H1 (cell line): ENCODE data around the gene NFIX. TPM values are rescaled to one million over a fixed set of nuclear protein-coding genes. Genes with fewer than 3 reads are reported as not detected.
A peak's percentile ranks its signal among the peaks of the same experiment; 100 is the strongest.

ENCODE experiments used
- ASH2L ChIP-seq: fragments of 200-600, 300-600 bp; sonication (generic); IDR thresholded peaks from one replicate; pipeline ENCODE4 v1.7.1; 2017; ENCODE audit warnings: low read length
- BRCA1 ChIP-seq: IDR thresholded peaks from 2 replicates; pipeline ENCODE4 v1.6.1; 2012; ENCODE audit warnings: low read depth, low read length, improper control_type of control experiment
- E2F6 ChIP-seq: IDR thresholded peaks from 2 replicates; pipeline ENCODE4 v1.6.1; 2012; ENCODE audit warnings: inconsistent platforms
- EP300 ChIP-seq, 2 experiments: IDR thresholded peaks; 1 replicate in 1 of 2; 2 replicates in 1 of 2; pipeline ENCODE4 v1.6.1; 2011 to 2012; ENCODE audit warnings: low read depth in 2 of 2, low read length in 2 of 2, mild to moderate bottlenecking in 2 of 2, borderline replicate concordance in 1 of 2, inconsistent platforms in 1 of 2, moderate library complexity in 1 of 2
- EZH2 ChIP-seq: fragments of 200-600 bp; sonication (generic); IDR thresholded peaks from 2 replicates; pipeline ENCODE4 v1.7.1; 2012; ENCODE audit warnings: low read depth, mild to moderate bottlenecking, moderate library complexity, low read length, inconsistent platforms; ENCODE audit not compliant: severe bottlenecking
- FOSL1 ChIP-seq: IDR thresholded peaks from 2 replicates; pipeline ENCODE4 v1.6.1; 2011; ENCODE audit warnings: mild to moderate bottlenecking, low read depth, low read length, moderate library complexity; ENCODE audit not compliant: insufficient read depth
- HDAC6 ChIP-seq: IDR thresholded peaks from one replicate; pipeline ENCODE4 v1.7.1; 2012; ENCODE audit warnings: low read depth, mild to moderate bottlenecking, inconsistent platforms, low read length, moderate library complexity
- NRF1 ChIP-seq: IDR thresholded peaks from 2 replicates; pipeline ENCODE4 v1.6.1; 2011; ENCODE audit warnings: mild to moderate bottlenecking, low read depth, low read length, improper control_type of control experiment
- RBBP5 ChIP-seq: IDR thresholded peaks from 2 replicates; pipeline ENCODE4 v1.7.1; 2012; ENCODE audit warnings: low read depth, mild to moderate bottlenecking, inconsistent platforms, low read length, moderate library complexity, borderline replicate concordance
- SP4 ChIP-seq: IDR thresholded peaks from 2 replicates; pipeline ENCODE4 v1.6.1; 2012; ENCODE audit warnings: low read length, inconsistent platforms
- TAF1 ChIP-seq: IDR thresholded peaks from 2 replicates; pipeline ENCODE4 v1.6.1; 2011; ENCODE audit warnings: mild to moderate bottlenecking, low read depth, low read length
- polyA plus RNA-seq, 7 experiments: library from polyadenylated mRNA; depleted of rRNA in 3 of 7; stranded (reverse) in 5 of 7; unstranded in 2 of 7; fragments of >200 nt in 5 of 7; fragments of 200-250 nt in 2 of 7; gene quantifications; 1 replicate in 5 of 7; 2 replicates in 1 of 7; 4 replicates in 1 of 7; pipeline versions ENCODE4 v1.2.1 to v1.2.3, GENCODE V29; 2011 to 2013; ENCODE audit warnings: missing spikeins in 2 of 7, mixed read lengths in 2 of 7
- total RNA-seq: library from RNA; stranded (reverse); fragmentation: NEBNext Ultra II Directional; extraction: Animal tissue kit (Norgen Biotek cat#: 25700); gene quantifications from 2 replicates; pipeline ENCODE4 v1.2.1, GENCODE V29; 2021

NFIX gene
- total and polyA plus RNA-seq, 2 of the 8 experiments (the other 6 are each of a cell fraction or from before 2014, with no cell fraction given) = 0.03 to 0.20 TPM

GRCh38 chr19:13102666-13103580, 107.6 kb downstream of the NFIX start, which contains the start of gene LYL1 (continued):
- TF ChIP-seq NRF1 = no peak
- TF ChIP-seq FOSL1 = no peak
- TF ChIP-seq RBBP5 = no peak
- no peak for TF ChIP-seq EP300 (IDR thresholded peaks at IDR 0.05; ENCODE audit: borderline replicate concordance in 1 of 2, low read depth in 2 of 2, low read length in 2 of 2)
- TF ChIP-seq ASH2L = no peak
- TF ChIP-seq BRCA1 = no peak
- TF ChIP-seq E2F6 = no peak
- no peak for TF ChIP-seq EZH2
- no peak for TF ChIP-seq HDAC6
- no peak for TF ChIP-seq SP4
- 0 out of 2 replicates have a peak, but pooled peaks have one; percentile 25 for TF ChIP-seq TAF1
